Hematopoietic multipotent progenitor cell treated with erythropoietin and hydrocortisone succinate and interleukin-3 and kit ligand, for 8 days (in vitro differentiated cells): Measurements from ENCODE around the gene SPHK2.
A peak's percentile ranks its signal among the peaks of the same experiment; 100 is the strongest.
"Not testable (repeated sequence)": the region's sequence is repeated elsewhere in the genome, so short reads cannot be mapped to it uniquely, and the experiment has no call there.

Source experiments
- DNase-seq: peaks from one replicate; pipeline ENCODE4 v3.0.0-alpha.2; 2015

The SPHK2 gene, protein sequence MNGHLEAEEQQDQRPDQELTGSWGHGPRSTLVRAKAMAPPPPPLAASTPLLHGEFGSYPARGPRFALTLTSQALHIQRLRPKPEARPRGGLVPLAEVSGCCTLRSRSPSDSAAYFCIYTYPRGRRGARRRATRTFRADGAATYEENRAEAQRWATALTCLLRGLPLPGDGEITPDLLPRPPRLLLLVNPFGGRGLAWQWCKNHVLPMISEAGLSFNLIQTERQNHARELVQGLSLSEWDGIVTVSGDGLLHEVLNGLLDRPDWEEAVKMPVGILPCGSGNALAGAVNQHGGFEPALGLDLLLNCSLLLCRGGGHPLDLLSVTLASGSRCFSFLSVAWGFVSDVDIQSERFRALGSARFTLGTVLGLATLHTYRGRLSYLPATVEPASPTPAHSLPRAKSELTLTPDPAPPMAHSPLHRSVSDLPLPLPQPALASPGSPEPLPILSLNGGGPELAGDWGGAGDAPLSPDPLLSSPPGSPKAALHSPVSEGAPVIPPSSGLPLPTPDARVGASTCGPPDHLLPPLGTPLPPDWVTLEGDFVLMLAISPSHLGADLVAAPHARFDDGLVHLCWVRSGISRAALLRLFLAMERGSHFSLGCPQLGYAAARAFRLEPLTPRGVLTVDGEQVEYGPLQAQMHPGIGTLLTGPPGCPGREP

DNA sequence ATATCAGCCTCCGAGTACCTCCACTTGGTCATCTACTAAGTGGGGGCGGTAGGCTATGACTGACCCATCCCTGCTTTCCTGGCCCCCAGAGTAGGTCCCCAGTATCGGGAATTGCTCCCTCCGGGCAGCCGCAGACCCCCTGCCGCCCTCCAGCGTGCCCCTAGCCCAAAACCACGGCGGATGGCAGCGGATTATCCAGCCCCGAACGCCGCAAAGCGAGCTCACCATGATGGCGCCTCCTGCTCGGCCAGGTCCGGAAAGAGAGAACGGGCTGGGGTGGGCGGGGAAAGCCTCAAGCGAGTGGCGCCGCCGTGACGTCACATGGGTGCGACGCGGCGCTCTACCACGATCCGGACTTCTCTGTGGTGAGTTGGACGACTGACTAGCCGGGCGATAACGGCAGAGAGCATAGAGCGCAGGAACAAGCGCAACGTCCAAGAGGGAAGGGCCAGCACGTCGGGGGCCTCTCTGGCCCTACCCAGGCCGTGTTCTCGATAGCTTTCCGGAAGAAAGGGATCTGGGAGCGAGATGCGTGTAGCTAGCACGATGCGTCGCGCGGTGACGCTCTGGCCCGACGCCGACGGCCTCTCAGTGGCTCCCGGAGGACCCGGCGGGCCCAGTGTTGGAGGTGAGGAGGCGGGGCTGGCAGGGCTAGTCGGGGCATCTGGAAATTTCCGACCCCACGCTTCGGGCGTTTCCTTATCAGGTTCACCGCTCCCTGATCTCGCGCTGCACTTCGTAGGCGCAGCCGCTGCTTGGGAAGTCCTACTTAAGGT lies at the start of gene SPHK2, which contains the start of gene RPL18:
SPHK2 (plus strand) TSS at position 591 of the 776 bp plus-strand sequence. CDS start 1,009 bp downstream, outside the sequence.
RPL18 (minus strand) TSS at position 263 of the 776 bp plus-strand sequence; CDS start at position 228, 35 bp downstream.
- DNase-seq: peak; percentile 99

DNA sequence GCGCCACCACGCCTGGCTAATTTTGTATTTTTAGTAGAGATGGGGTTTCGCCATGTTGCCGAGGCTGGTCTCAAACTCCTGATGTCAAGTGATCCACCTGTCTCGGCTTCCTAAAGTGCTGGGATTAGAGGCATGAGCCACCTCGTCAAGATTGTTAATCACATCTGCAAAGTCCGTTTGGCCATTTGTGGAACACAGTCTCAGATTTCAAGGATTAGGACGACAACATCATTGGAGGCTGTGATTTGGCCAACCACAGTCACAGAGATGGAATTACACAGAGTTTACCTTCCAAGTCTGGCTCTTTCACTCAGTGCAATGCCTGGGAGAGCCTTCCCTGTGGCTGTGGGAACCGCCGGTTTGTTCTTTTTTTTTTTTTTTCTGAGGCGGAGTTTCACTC lies 49.5 kb upstream of the SPHK2 start:
- no peak for DNase-seq

DNA sequence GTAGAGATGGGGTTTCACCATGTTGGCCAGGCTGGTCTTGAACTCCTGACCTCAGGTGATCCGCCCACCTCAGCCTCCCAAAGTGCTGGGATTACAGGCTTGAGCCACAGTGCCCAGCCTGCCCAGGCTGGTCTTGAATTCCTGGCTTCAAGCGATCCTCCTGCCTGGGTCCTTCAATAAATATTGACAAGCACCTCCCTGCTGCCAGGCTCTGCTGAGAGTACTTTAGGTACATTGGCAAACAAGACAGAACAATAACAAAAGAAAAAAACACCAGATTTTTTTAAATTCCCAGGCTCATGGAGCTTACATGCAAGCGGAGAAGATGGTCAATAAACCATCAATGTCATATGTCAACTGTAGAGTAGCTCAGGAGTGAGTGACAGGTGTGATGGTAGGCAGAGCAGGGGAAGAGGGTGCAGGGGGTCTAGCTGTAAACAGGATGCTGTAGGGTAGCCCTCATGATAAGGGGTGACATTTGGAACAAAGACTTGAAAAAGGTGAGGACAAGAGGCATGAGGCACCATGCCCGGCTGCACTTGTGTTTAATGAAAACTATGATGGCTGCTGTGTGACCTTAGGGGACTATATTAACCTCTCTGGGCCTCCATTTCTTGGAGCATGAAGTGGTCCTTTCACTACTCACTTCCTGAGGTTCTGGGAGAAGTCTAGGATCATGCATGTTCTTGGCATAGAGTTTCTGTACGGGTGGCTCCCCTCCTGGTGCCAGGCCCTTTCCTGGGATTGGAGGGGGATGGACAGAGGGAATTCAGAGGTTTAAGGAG lies 47.7 kb upstream of the SPHK2 start:
- DNase-seq: no peak

DNA sequence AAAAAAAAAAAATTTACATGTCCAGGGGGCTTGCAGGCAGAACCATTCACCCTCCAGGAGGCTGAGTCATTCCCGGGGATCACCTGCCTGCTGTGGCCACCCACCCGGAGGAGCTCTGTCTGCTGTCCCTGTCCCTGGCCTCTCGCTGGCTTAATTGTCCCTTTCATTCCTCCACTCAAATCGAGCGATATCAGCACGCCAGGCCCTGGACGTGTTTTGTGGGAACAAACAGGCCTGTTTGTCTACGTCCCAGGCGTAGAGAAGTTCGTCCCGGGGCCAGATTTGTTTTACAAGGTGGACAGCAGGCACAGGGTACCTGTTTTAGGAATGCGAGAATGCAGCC lies 46.2 kb upstream of the SPHK2 start:
- DNase-seq: no peak

DNA sequence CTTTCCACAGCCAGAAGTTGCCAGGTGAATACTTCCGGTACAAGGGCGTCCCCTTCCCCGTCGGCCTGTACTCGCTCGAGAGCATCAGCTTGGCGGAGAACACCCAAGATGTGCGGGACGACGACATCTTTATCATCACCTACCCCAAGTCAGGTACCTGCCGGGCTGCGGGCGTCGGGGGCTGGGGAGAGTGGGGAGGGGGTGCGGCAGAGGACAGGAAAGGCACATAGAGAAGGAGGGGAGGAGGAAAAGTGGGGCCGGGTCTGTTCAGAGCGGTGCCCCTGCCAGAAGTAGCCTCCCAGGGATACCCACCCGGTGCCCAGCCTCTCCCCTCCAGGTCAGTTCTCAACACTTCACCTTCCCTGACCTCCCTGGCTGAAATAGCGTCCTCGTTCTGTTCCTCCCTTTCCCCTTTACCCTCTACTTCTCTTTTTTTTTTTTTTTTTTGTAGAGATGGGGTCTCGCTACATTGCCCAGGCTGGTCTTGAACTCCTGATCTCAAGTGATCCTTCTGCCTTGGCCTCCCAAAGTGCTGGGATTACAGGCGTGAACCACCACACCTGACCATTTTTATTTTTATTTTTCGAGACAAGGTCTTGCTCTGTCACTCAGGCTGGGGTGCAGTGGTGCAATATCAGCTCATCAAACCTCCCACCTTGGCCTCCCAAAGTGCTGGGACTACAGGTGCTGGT lies 43.2 kb upstream of the SPHK2 start:
- no peak for DNase-seq

DNA sequence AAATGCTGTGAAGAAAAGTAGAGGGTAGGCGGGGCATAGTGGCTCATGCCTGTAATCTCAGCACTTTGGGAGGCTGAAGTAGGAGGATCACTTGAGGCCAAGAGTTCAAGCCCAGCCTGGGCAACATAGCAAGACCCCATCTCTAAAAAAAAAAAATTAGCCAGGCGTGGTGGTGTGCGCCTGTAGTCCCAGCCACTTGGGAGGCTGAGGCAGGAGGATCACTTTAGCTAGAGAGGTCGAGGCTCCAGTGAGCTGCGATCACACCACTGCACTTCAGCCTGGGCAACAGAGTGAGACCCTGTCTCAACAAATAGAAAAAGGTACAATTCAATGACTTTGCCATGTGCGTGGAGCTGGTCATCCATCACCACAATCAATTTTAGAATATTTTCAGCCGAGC lies 41.4 kb upstream of the SPHK2 start:
- not testable (repeated sequence) for DNase-seq

DNA sequence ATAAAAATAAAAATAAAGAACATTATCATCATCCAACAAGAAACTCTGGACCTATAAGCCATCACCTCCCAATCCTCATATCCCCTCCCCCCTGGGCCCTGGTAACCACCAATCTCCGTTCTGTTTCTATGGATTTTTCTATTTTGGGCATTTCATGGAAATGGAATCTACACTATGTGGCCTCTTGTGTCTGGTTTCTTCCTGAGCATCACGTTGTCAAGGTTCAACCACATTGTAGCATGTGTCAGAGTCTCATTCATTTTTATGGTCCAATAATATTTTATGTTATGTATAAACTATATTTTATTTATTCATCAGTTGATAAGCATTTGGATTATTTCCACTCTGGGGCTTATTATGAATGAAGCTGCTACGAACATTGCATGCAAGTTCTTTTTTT lies 40.4 kb upstream of the SPHK2 start:
- DNase-seq: no peak

DNA sequence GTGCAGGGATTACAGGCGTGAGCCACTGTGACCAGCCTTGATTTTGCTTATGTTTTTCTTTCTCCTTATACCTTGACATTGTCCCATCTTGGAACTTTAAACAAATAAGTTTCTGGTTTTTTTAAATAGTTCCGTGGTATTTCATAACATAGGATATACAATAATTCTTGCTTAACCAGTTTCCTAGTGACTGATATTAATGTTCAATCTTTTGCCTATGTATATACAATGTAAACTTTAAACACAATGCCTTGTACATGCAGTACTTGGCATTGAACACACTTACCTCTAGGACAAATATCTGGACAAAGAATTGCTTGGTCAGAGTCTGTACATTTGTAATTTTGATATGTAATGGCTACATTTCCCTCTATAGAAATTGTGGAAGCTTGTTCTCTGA lies 37.1 kb upstream of the SPHK2 start:
- no peak for DNase-seq

DNA sequence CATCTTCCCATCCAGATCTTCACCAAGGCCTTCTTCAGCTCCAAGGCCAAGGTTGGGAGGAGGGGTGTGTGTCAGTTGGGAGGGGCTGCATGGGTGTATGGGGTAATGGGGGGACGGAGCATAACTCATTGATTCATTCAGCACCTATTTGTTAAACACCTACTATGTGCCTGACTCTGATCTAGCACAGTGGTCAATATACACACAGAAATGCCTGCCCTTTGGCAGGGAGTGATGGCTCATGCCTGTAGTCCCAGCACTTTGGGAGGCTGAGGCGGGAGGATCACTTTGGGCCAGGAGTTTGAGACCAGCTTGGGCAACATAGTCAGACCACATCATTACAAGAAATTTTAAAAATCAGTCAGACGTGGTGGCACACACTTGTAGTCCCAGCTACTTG lies 31.9 kb upstream of the SPHK2 start:
- no peak for DNase-seq

DNA sequence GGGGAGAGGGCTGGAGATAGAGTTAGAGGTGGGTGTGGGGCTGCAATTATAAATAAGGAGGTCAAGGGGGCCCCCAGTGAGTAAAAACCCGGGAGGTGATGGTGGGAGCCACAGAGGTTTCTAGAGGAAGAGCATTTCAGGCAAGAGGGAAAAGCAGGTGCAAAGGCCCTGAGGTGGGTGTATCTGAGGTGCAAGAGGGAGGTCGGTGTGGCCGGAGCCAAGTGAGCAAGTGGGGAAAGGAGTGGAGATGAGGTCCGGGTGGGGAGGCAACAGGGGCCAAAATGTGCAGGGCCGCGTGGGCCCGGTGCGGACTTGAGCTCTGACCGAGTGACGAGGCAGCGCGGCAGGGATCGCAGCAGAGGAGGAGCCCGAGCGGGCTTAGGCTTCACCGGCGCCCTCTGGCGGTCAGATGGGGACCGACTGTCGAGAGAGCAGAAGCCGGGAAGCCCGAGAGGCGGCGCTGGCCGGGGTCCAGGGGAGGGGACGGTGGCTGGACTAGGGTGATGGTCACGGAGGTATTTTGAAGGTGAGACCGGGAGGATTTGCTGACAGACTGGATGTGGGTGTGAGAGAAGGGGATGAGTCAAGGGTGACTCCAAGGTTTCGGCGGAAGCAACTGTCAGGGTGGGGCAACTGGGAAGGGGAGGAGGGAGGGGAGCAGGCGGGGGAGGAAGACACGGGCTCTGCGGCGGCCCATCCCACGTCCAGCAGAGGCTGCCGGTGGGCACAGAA lies 30.5 kb upstream of the SPHK2 start:
- DNase-seq: peak; percentile 90

DNA sequence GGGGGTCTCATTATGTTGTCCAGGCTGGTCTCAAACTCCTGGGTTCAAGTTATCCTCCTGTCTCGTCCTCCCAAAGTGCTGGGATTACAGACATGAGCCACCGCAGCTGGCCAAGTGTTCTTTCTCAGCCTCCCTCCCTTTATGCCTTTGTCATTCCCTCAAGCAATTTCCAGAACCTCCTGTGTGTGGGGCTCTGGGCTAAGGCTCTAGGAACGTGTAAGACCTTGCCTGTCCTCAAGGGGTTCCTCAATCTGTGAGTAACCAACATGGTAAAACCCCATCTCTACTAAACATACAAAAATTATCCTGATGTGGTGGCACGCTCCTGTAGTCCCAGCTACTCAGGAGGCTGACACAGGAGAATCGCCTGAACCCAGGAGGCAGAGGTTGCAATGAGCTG lies 28.3 kb upstream of the SPHK2 start:
- DNase-seq: peak; percentile 48

DNA sequence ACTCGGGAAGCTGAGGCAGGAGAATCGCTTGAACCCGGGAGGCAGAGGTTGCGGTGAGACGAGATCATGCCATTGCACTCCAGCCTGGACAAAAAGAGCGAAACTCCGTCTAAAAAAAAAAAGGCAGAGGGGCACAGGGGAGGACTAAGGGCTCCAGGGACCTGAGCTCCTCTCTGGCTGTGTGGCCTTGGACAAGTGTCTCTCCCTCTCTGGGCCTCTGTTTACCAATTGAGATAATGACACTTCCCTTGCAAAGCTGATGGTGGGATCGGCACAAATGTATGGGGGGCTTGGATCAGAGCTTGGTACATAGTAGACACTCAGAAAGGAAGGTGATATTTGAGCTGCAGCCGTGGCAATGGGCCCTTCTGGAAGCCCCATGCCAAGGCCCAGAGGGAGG lies 24.1 kb upstream of the SPHK2 start:
- DNase-seq: no peak

DNA sequence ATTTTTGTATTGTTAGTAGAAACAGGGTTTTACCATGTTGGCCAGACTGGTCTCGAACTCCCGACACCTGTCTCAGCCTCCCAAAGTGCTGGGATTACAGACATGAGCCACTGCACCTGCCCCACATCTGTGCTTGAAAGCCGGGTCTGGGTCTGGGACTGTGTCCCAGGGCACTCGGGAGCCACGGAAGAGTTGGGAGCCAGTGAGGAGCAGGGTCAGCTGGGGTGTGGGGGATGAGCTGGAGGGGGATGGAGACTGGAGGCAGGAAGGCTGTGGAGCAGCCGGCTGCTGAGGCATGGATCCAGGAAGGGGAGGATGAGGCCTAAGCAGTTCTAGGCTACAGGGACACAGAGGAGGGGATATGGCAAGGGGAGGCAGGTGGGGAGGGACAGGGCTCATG lies 23.5 kb upstream of the SPHK2 start:
- DNase-seq: no peak

DNA sequence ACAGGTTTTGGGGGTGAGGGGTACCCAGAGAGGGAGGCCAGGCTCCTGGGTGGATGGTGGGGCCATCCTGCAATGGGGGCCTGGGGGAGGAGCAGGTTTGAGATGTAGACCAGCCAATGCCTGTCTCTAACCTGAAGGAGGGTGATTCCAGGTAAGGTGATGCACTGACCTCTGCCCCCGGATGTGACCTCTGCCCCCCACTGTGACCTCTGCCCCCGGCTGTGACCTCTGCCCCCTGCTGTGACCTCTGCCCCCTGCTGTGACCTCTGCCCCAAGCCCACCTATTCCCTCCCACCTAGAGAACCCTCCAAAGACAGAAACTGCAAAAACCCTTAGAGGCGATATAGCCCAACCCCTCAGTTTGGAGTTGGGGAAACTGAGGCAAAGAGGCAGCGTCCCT lies 23.1 kb upstream of the SPHK2 start:
- no peak for DNase-seq

DNA sequence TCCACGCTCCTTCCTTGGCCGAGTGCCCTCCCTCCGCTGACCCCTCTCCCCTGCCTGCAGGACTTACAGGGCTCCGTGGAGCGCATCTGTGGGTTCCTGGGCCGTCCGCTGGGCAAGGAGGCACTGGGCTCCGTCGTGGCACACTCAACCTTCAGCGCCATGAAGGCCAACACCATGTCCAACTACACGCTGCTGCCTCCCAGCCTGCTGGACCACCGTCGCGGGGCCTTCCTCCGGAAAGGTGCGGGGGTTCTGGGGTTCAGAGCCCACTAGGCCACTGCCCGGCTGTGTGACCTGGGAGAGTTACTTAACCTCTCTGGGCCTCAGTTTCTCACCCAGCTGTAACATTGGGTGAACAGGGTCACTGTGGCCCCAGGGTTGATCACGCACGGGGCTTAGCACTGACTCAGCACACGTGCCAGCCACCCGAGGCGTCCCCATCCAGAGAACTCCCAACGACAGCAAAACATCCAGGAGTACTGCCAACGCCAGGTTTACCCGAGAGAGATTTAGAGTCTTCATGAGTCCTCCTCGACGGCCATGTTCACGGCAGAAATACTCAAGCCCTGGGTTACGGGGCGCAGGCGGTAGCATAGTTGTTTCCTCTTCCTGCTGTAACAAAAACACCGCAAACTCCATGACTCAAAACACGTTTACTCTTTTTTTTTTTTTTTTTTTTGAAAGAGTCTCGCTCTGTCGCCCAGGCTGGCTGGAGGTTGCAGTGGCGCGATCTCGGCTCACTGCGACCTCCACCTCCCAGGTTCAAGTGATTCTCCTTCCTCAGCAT lies 22.4 kb upstream of the SPHK2 start:
- DNase-seq: no peak

DNA sequence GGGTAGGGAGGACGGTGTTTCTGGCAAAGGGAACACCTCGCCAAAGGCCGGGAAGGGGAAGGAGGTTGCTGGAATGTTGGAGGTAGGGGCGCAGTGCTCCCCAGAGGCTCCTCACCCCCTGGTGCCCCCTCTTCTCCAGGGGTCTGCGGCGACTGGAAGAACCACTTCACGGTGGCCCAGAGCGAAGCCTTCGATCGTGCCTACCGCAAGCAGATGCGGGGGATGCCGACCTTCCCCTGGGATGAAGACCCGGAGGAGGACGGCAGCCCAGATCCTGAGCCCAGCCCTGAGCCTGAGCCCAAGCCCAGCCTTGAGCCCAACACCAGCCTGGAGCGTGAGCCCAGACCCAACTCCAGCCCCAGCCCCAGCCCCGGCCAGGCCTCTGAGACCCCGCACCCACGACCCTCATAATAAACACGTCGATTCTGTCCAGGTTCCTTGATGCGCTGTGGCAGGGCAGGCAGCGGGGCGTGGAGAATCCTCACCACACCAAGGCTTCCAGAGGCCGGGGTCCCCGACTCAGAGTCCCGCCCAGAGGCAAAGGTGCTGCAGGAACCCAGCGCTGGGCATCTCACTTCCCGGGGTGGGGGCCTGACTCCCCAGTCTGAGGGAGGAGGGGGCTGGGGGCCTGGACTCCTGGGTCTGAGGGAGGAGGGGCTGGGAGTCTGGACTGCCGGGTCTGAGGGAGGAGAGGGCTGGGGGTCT lies 20.2 kb upstream of the SPHK2 start:
- DNase-seq: no peak

DNA sequence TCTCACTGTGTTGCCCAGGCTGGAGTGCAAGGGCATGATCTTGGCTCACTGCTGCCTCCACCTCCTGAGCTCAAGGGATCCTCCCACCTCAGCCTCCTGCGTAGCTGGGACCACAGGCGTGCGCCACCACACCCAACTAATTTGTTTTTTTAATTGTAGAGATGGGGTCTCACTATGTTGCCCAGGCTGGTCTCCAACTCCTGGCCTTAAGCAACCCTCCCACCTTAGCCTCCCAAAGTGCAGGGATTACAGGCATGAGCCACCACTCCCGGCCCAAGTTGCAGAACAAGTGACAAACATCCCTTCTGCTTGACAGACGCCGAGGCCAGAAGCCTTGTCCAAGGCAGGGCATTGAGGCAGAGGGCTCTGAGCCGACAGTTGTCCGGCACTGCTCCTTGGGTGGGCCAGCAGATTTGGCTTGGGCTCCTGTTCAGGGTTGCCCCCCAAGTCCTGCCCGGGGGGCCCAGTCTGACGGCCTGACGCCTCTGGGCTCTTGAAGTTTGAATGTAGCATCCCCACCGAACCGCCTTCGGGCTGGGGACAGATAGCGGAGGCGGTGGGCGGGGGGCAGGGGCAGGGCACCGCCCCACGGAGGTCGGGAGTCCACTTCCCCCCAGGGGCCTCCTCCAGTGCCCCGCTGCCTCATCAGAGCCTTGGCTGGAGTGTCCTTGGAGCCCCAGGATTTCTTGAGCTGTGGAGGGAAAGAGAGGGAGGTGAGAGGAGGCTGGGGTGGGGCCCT lies 18.5 kb upstream of the SPHK2 start:
- DNase-seq: no peak

DNA sequence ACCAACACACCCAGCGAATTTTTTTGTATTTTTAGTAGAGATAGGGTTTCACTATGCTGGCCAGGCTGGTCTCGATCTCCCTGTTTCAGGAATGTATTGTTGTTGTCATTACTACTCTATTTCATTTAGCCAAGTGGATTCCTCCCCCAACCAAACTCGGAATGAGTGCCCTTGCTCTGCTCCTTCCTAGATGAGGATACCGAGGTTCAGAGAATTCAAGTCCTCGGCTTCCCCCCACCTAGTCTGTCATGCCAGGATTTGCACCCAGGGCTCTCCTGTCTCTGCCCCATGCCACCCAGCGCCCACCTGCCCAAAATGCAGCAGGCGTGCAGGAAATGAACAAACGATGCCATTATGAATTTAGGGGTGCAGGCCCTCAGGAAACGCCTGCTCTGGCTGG lies 16.3 kb upstream of the SPHK2 start:
- DNase-seq: no peak

DNA sequence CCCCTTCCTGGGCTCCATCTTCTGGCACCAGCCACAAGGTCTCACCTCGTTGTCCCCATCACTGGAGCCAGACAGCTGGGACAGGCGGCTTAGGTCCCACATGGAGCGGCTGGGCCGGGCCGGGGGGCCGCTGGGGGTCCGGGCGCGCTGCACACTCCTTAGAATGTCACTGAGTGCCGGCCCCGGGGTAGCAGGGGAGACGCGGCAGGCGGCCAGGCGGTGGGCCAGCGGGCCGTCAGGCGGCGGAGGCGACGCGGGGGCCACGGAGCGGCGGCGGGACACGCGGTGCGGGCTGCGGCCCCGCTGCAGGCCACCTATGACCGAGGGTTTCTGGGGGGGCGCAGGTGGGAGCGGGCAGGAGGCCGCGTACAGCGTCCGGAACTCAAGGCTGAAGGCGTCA lies 15.9 kb upstream of the SPHK2 start:
- no peak for DNase-seq
